ENCODE measurements around the gene FLOT1. TPM values are rescaled to one million over a fixed set of nuclear protein-coding genes. Genes with fewer than 3 reads are reported as not detected.

FLOT1 gene
- polyA plus RNA-seq, 2 of the 4 experiments (the other 2 are of a cell fraction), result 89.7 to 135 TPM

- FAIRE-seq, result no peak
Observed at GRCh38 chr6:30703011-30703410, 39.5 kb downstream of the FLOT1 start.

GRCh38 chr6:30700340-30700739, 42.1 kb downstream of the FLOT1 start:
- H3K4me3 ChIP-seq, result no peak overlapping the region
- ChIA-PET CTCF (interaction anchor here (0.9 to 1.2 kb wide), 2 partner anchors 15 to 387 kb away, joined by 3 read pairs; no protein-coding TSS in a partner anchor), POLR2A (interaction anchor here (1.0 kb wide), 1 partner anchor 17 kb away, joined by 4 read pairs; the partner anchor contains the start of gene MDC1)
- no peak overlapping the region for H3K4me2 ChIP-seq
- no peak for FAIRE-seq
- H3K27ac ChIP-seq, result no peak overlapping the region
- H3K4me1 ChIP-seq, result peaks cover 6% of the 10 kb centered on the region; the same call in 2 of the 3 replicates
- DNase-seq (ENCODE audit: low read depth in 1 of 2, low spot score in 1 of 2), result no peak
- no peak for ATAC-seq
- H3K9me3 ChIP-seq, result no peaks in the 10 kb centered on the region
- TF ChIP-seq MYC (IDR thresholded peaks at IDR 0.05; ENCODE audit: borderline replicate concordance, low read length), result no peak
- TF ChIP-seq NPAS2 (CRISPR knock-in tag; IDR thresholded peaks at IDR 0.05; ENCODE audit: borderline replicate concordance), result no peak
- TF ChIP-seq HOXB13 (CRISPR knock-in tag; IDR thresholded peaks at IDR 0.05; ENCODE audit: low read depth), result no peak
- TF ChIP-seq SMC3 (IDR thresholded peaks at IDR 0.05), result no peak
- no peak for TF ChIP-seq FOSB (CRISPR knock-in tag; IDR thresholded peaks at IDR 0.05)
- TF ChIP-seq CTCF (IDR thresholded peaks at IDR 0.05), result no peak
- no peak for TF ChIP-seq NR3C1 (IDR thresholded peaks at IDR 0.05)
- TF ChIP-seq CEBPB (IDR thresholded peaks at IDR 0.05), result no peak
- TF ChIP-seq CBX2 (IDR thresholded peaks at IDR 0.05; ENCODE audit: borderline replicate concordance, low read depth), result no peak
- TF ChIP-seq USF2 (IDR thresholded peaks at IDR 0.05), result no peak
- TF ChIP-seq CBX8 (IDR thresholded peaks at IDR 0.05), result no peak
- TF ChIP-seq EHF (CRISPR knock-in tag; IDR thresholded peaks at IDR 0.05), result no peak
- TF ChIP-seq HEYL (CRISPR knock-in tag; IDR thresholded peaks at IDR 0.05), result no peak
- no peak for TF ChIP-seq ATOH8 (CRISPR knock-in tag; IDR thresholded peaks at IDR 0.05; ENCODE audit: low read depth)
- TF ChIP-seq FOSL2 (IDR thresholded peaks at IDR 0.05), result no peak
- TF ChIP-seq FOSL2 (CRISPR knock-in tag; IDR thresholded peaks at IDR 0.05), result no peak
- no peak for TF ChIP-seq BCL3 (IDR thresholded peaks at IDR 0.05)
- TF ChIP-seq EHMT2 (IDR thresholded peaks at IDR 0.05; ENCODE audit: low read depth), result no peak
- TF ChIP-seq ZSCAN20 (CRISPR knock-in tag; IDR thresholded peaks at IDR 0.05), result no peak
- no peak for TF ChIP-seq SREBF2 (IDR thresholded peaks at IDR 0.05)
- no peak for TF ChIP-seq EP300 (IDR thresholded peaks at IDR 0.05)
- 70% methylated on average over 4 of the region's 4 CpGs for WGBS (ENCODE audit: missing lambda C conversion rate)

More at GRCh38 chr6:30703011-30703410, 39.5 kb downstream of the FLOT1 start:
- no peaks in the 10 kb centered on the region for H3K9me3 ChIP-seq
- DNase-seq (ENCODE audit: low read depth in 1 of 2, low spot score in 1 of 2), result no peak
- peaks cover 16% of the 10 kb centered on the region for H3K4me1 ChIP-seq
- WGBS (ENCODE audit: missing lambda C conversion rate), result 97% methylated on average over 4 of the region's 10 CpGs
- TF ChIP-seq NFE2L2 (conservative IDR thresholded peaks at IDR 0.05; ENCODE audit: low read length), result no peak
- TF ChIP-seq RNF2 (IDR thresholded peaks at IDR 0.05; ENCODE audit: borderline replicate concordance, low read depth), result no peak
- no peak for TF ChIP-seq FOXS1 (CRISPR knock-in tag; IDR thresholded peaks at IDR 0.05)
- no peak for TF ChIP-seq KDM5A (IDR thresholded peaks at IDR 0.05)
- TF ChIP-seq CBX8 (IDR thresholded peaks at IDR 0.05), result no peak
- TF ChIP-seq KDM1A (IDR thresholded peaks at IDR 0.05; ENCODE audit: low read depth), result no peak
- TF ChIP-seq MYC (IDR thresholded peaks at IDR 0.05; ENCODE audit: borderline replicate concordance, low read length), result no peak
- no peak for TF ChIP-seq RARB (CRISPR knock-in tag; IDR thresholded peaks at IDR 0.05)
- TF ChIP-seq E2F6 (IDR thresholded peaks at IDR 0.05; ENCODE audit: borderline replicate concordance, low read depth), result no peak
- TF ChIP-seq TFCP2L1 (CRISPR knock-in tag; IDR thresholded peaks at IDR 0.05), result no peak
- no peak for TF ChIP-seq MAFK (IDR thresholded peaks at IDR 0.05; ENCODE audit: partially characterized antibody)
- TF ChIP-seq RCOR1 (IDR thresholded peaks at IDR 0.05; ENCODE audit: low read depth, low read length), result no peak
- no peak overlapping the region for H3K4me3 ChIP-seq
- no peak overlapping the region for H3K27ac ChIP-seq
- CTCF ChIA-PET, result interaction anchor here (1.1 to 1.2 kb wide), 2 partner anchors 24 to 30 kb away, joined by 3 to 7 read pairs; partner anchors contain the start of gene DHX16
- H3K4me2 ChIP-seq, result no peak overlapping the region
- POLR2A ChIA-PET, result no interaction called here
- ATAC-seq, result no peak

Data from A549 (cell line).